Endometrial microvascular endothelial cells (primary cell): ENCODE measurements around the gene ZNF326. TPM values are rescaled to one million over a fixed set of nuclear protein-coding genes. Genes with fewer than 3 reads are reported as not detected.
"Not testable (repeated sequence)": the region's sequence is repeated elsewhere in the genome, so short reads cannot be mapped to it uniquely, and the experiment has no call there.

Source experiments
- in situ Hi-C: cut with HindIII; loops from 2 replicates; pipeline ENCODE4 v1.10.0; 2017; ENCODE audit warnings: low sequenced_read_pairs, low pct_unique_long_range_greater_than_20kb; ENCODE audit errors: inconsistent ontology term
- total RNA-seq: library from RNA; depleted of rRNA; stranded (reverse); fragments of >200 nt; gene quantifications from one replicate; pipeline ENCODE4 v1.2.3, GENCODE V29; 2015; ENCODE audit errors: inconsistent ontology term

ZNF326 gene
- total RNA-seq, 1 donor from 2014 or later = 5.5 TPM

GRCh38 chr1:89962024-89962741 lies 32.7 kb upstream of the ZNF326 start:
- in situ Hi-C loops = no loop called here

- in situ Hi-C loops = no loop called here
Measured at GRCh38 chr1:89962742-89963075, 32.2 kb upstream of the ZNF326 start.

GRCh38 chr1:89965193-89965768 lies 29.6 kb upstream of the ZNF326 start:
- in situ Hi-C loops = no loop called here

GRCh38 chr1:89966656-89967055 lies 28.3 kb upstream of the ZNF326 start:
- in situ Hi-C loops = no loop called here

- in situ Hi-C loops = no loop called here
Measured at GRCh38 chr1:89971600-89971999, 23.3 kb upstream of the ZNF326 start.

DNA sequence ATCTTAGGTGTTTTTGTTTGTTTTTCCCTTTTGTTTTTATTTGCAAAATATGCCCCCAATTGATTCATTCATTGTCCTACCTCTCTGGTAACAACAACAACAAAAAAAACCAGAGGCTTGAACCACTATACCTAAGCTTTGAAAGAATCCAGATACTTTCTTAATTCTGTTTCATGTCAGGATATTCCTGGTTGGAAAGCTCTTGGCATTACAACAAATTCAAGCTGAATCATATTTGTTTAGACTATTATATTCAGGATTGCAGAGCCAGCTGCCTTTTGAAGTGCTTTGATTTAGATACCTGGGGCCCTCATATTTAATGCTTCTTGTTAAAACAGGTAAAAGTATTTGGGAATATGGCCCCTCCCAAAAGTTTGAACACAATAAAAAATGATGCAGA lies 22.9 kb upstream of the ZNF326 start:
- in situ Hi-C loops = no loop called here

DNA sequence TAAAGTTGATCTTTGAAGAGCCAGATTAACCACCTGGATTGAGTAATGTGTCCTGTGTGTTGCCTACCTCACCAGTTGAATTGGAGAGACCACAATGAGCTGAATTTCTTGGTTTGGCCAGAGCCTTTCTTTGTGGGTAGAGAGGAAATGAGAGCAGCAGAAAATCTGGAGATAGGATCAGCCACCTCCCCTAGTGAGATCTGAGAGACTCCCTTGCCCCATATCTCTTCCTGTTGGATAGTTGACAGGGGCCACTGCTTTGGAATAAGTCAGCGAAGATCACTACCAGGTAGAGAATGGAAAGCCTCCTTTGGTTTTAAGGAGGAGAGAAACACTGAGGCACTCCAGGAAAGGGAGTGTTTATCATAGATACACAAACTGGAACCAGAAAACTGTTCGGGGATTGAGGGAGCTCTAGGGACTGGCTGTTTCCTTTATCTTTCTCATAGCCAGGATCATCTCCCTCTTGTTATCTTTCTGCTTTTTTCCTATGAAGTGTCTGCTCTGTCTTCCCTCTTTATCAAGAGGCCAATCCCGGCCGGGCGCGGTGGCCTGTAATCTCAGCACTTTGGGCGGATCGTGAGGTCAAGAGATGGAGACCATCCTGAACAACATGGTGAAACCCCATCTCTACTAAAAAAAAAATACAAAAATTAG lies 21.3 kb upstream of the ZNF326 start:
- in situ Hi-C loops = no loop called here

GRCh38 chr1:89974256-89974655 lies 20.7 kb upstream of the ZNF326 start:
- in situ Hi-C loops = no loop called here

GRCh38 chr1:89974696-89975470 lies 20.0 kb upstream of the ZNF326 start:
- in situ Hi-C loops = no loop called here

GRCh38 chr1:89975540-89976125 lies 19.3 kb upstream of the ZNF326 start:
- in situ Hi-C loops = no loop called here

DNA sequence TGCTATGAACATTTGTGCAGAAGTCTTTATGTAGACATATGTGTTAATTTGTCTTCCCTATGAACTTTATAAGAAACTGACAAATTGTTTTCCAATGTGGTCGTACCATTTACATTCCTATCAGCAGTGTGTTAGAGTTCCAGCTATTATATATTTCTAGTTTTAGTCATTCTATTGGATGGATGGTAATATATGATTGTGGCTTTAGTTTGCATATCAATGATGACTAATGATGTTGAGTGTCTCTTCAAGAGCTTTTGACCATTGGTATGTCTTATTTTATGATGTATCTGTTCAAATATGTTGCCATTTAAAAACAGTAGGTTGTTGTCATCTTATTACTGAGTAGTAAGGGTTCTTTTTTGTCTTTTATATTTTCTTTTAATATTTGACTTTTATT lies 16.2 kb upstream of the ZNF326 start:
- in situ Hi-C loops = no loop called here

DNA sequence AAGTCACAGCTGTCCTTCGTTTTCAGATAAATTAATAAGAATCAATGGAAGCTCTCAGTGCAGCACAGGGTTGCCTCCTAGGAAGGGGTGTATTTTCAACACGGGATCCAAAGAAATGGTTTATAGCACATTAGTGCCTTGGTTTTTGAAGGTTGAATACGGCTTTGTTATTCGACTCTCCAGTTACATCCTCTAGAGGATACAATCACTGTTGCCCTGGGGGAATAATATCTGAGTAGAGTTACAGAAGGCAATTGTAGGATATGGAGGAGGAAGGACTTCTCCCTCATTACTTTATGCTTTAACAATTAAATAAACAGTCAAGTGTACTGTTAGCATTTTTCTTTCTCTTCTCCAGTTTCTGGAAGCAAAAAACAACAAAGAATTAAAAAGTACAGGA lies 14.3 kb upstream of the ZNF326 start:
- in situ Hi-C loops = no loop called here

- in situ Hi-C loops = not testable (repeated sequence)
Measured at GRCh38 chr1:89982846-89983245, 12.1 kb upstream of the ZNF326 start.

DNA sequence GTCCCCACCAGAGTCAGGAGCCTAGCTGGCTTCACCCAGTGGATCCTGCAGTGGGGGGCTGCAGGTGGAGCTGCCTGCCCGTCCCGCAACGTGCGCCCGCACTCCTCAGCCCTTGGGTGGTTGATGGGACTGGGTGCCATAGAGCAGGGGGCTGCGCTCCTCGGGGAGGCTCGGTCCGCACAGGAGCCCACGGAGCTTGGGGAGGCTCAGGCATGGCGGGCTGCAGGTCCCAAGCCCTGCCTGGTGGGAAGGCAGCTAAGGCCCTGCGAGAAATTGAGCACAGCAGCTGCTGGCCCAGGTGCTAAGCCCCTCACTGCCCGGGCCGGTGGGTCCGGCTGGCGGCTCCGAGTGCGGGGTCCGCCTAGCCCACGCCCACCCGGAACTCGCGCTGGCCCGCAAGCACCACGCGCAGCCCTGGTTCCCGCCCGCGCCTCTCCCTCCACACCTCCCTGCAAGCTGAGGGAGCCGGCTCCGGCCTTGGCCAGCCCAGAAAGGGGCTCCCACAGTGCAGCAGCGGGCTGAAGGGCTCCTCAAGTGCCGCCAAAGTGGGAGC lies 10.3 kb upstream of the ZNF326 start:
- in situ Hi-C loops = not testable (repeated sequence)

DNA sequence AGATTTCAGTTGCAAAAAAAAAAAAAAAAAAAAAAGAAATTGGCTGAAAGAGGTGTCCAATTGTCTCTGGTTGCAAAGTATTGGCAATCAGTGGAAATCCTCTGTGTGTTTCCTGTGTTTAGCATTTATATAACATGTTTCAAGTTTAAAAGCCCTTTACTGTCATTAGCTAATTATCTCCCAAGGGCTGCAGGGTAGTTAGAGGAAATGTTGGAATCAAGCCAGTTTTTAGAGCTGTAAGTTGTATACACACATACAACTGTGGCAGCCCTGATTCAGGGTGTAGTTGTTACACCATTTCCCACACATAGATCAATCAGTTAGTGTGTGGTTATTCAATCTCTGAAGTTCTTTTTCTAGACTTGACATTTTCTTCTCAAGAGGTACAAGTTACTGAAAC lies 8.9 kb upstream of the ZNF326 start:
- in situ Hi-C loops = no loop called here

- in situ Hi-C loops = no loop called here
Measured at GRCh38 chr1:89987159-89987819, 7.6 kb upstream of the ZNF326 start.

DNA sequence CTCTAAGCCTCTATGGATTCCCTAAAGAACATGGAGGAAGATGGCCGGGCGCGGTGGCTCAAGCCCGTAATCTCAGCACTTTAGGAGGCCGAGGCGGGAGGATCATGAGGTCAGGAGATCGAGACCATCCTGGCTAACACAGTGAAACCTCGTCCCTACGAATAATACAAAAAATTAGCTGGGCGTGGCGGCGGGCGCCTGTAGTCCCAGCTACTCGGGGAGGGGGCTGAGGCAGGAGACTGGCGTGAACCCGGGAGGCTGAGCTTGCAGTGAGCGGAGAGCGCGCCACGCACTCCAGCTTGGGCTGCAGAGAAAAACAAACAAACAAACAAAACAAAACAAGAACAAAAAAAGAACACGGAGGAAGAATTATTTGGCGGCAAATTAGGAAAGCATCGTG lies 5.8 kb upstream of the ZNF326 start:
- in situ Hi-C loops = no loop called here

- in situ Hi-C loops = no loop called here
Measured at GRCh38 chr1:89989799-89990198, 5.1 kb upstream of the ZNF326 start.
